ENCODE results near the gene GRN. TPM values are rescaled to one million over a fixed set of nuclear protein-coding genes. Genes with fewer than 3 reads are reported as not detected.
"Not testable (repeated sequence)": the region's sequence is repeated elsewhere in the genome, so short reads cannot be mapped to it uniquely, and the experiment has no call there.

GRN gene
- total RNA-seq, 6 donors from 2014 or later: 439 to 1,887 (median 1,220) TPM

GRCh38 chr17:44324092-44324570, 21.0 kb upstream of the GRN start:
- Histone ChIP-seq H3K9me3 (no peaks in the 10 kb centered on the region), H3K4me1 (peaks cover 23 to 40% (median 27%) of the 10 kb centered on the region in 4 donors), H3K27me3 (no peaks in the 10 kb centered on the region), H3K4me3 (peak overlapping the region; percentile 78 to 100 (median 96)), H3K36me3 (peaks cover 9 to 35% (median 29%) of the 10 kb centered on the region in 4 donors), H3K27ac (peak overlapping the region; percentile 88 to 96 (median 88))
- ATAC-seq (ENCODE audit: low FRiP score in 2 of 2) (no peak), DNase-seq (no peak)
- TF ChIP-seq POLR2AphosphoS5 (IDR thresholded peaks at IDR 0.05) (no peak), EP300 (IDR thresholded peaks at IDR 0.05) (no peak), CTCF (IDR thresholded peaks at IDR 0.05) (peak in 1 of 6 experiments; percentile 13), POLR2A (IDR thresholded peaks at IDR 0.05) (no peak)
- WGBS, 2 donors: 3% methylated on average over 32 of the region's 38 CpGs; no CpG with 5 or more reads in 1 of the 2 donors

GRCh38 chr17:44324571-44325275, 20.4 kb upstream of the GRN start, which contains the start of gene SLC25A39:
Gene SLC25A39 (minus strand): TSS chr17:44324823. CDS start chr17:44323562, 1,261 bp downstream.
- H3K27me3 ChIP-seq: no peaks in the 10 kb centered on the region
- no peaks in the 10 kb centered on the region for H3K9me3 ChIP-seq
- peaks cover 9 to 29% (median 23%) of the 10 kb centered on the region in 4 donors for H3K36me3 ChIP-seq
- DNase-seq (peak; percentile 96 to 100), ATAC-seq (ENCODE audit: low FRiP score in 2 of 2) (peak; percentile 94 to 96)
- TF ChIP-seq POLR2AphosphoS5 (IDR thresholded peaks at IDR 0.05) (peak in 1 of 2 donors; percentile 81), POLR2A (IDR thresholded peaks at IDR 0.05) (peak in 3 of 4 donors; percentile 43 to 80 (median 58)), EP300 (IDR thresholded peaks at IDR 0.05) (no peak), CTCF (IDR thresholded peaks at IDR 0.05) (peak in 1 of 6 experiments; percentile 54)
- WGBS, 2 donors: 0 to 1% methylated on average over 14 to 44 of the region's 85 CpGs
- peak within 1 kb of the TSS; percentile 88 to 96 (median 88) for H3K27ac ChIP-seq
- peak within 1 kb of the TSS; percentile 78 to 100 (median 96) for H3K4me3 ChIP-seq
- peaks cover 23 to 40% (median 27%) of the 10 kb centered on the region in 4 donors for H3K4me1 ChIP-seq

GRCh38 chr17:44326861-44327444, 18.1 kb upstream of the GRN start:
- ATAC-seq (ENCODE audit: low FRiP score in 2 of 2): peak; percentile 91 to 92
- no peaks in the 10 kb centered on the region for H3K9me3 ChIP-seq
- peaks cover 0 to 6% (median 3%) of the 10 kb centered on the region in 4 donors for H3K36me3 ChIP-seq
- 24 to 42% methylated on average over 17 to 30 of the region's 31 CpGs for WGBS, 2 donors
- peak; percentile 97 for DNase-seq
- peak overlapping the region in 3 of 4 donors; percentile 78 to 100 (median 99) for H3K4me3 ChIP-seq
- peak in 1 of 4 donors; percentile 62 for TF ChIP-seq EP300 (IDR thresholded peaks at IDR 0.05)
- TF ChIP-seq CTCF (IDR thresholded peaks at IDR 0.05): peak in 2 of 6 experiments; percentile 25 to 47
- TF ChIP-seq POLR2A (IDR thresholded peaks at IDR 0.05): no peak
- TF ChIP-seq POLR2AphosphoS5 (IDR thresholded peaks at IDR 0.05): peak; percentile 81 to 88
- peaks cover 29 to 51% (median 33%) of the 10 kb centered on the region in 4 donors for H3K4me1 ChIP-seq
- H3K27me3 ChIP-seq: no peaks in the 10 kb centered on the region
- peak overlapping the region; percentile 88 to 96 (median 88) for H3K27ac ChIP-seq

GRCh38 chr17:44327715-44328449, 17.2 kb upstream of the GRN start:
- WGBS, 2 donors: 74 to 82% methylated on average over 7 of the region's 7 CpGs
- Histone ChIP-seq H3K36me3 (no peaks in the 10 kb centered on the region), H3K27ac (no peak overlapping the region), H3K4me1 (peaks cover 29 to 52% (median 36%) of the 10 kb centered on the region in 4 donors), H3K4me3 (no peak overlapping the region), H3K27me3 (no peaks in the 10 kb centered on the region), H3K9me3 (no peaks in the 10 kb centered on the region)
- TF ChIP-seq CTCF (IDR thresholded peaks at IDR 0.05) (no peak), POLR2A (IDR thresholded peaks at IDR 0.05) (no peak), EP300 (IDR thresholded peaks at IDR 0.05) (no peak), POLR2AphosphoS5 (IDR thresholded peaks at IDR 0.05) (no peak)
- ATAC-seq (ENCODE audit: low FRiP score in 2 of 2) (no peak), DNase-seq (no peak)

GRCh38 chr17:44329516-44329915, 15.6 kb upstream of the GRN start:
- 88 to 94% methylated on average over 6 to 7 of the region's 7 CpGs for WGBS, 2 donors
- H3K27ac ChIP-seq; H3K9me3 ChIP-seq; ATAC-seq (ENCODE audit: low FRiP score in 2 of 2); H3K4me3 ChIP-seq; DNase-seq; H3K36me3 ChIP-seq; H3K27me3 ChIP-seq: not testable (repeated sequence)
- peaks cover 17 to 39% (median 26%) of the 10 kb centered on the region in 4 donors for H3K4me1 ChIP-seq

GRCh38 chr17:44330263-44330662, 14.8 kb upstream of the GRN start:
- not testable (repeated sequence) for H3K4me3 ChIP-seq; H3K27me3 ChIP-seq; H3K9me3 ChIP-seq; DNase-seq; H3K27ac ChIP-seq; H3K36me3 ChIP-seq; ATAC-seq (ENCODE audit: low FRiP score in 2 of 2)
- WGBS, 2 donors: 86 to 94% methylated on average over 5 of the region's 5 CpGs
- peaks cover 17 to 38% (median 26%) of the 10 kb centered on the region in 4 donors for H3K4me1 ChIP-seq
